GM12864 (cell line): ENCODE measurements around the gene CLCA4.

ENCODE experiments used
- DNase-seq: peaks from one replicate; pipeline ENCODE4 v3.0.0-alpha.2; 2011; ENCODE audit warnings: low read depth
- H3K4me3 ChIP-seq: 2 replicates; pipeline ENCODE4 v1.5.1; 2011; ENCODE audit warnings: mild to moderate bottlenecking, low read depth, low read length, control low read depth
- TF ChIP-seq, protein P1 (sequence below): IDR thresholded peaks from 2 replicates; pipeline ENCODE4 v1.5.1; 2011; ENCODE audit warnings: low read depth, mild to moderate bottlenecking, moderate library complexity, low read length, control low read depth, inconsistent platforms; ENCODE audit errors: missing control alignments

CLCA4 gene, protein sequence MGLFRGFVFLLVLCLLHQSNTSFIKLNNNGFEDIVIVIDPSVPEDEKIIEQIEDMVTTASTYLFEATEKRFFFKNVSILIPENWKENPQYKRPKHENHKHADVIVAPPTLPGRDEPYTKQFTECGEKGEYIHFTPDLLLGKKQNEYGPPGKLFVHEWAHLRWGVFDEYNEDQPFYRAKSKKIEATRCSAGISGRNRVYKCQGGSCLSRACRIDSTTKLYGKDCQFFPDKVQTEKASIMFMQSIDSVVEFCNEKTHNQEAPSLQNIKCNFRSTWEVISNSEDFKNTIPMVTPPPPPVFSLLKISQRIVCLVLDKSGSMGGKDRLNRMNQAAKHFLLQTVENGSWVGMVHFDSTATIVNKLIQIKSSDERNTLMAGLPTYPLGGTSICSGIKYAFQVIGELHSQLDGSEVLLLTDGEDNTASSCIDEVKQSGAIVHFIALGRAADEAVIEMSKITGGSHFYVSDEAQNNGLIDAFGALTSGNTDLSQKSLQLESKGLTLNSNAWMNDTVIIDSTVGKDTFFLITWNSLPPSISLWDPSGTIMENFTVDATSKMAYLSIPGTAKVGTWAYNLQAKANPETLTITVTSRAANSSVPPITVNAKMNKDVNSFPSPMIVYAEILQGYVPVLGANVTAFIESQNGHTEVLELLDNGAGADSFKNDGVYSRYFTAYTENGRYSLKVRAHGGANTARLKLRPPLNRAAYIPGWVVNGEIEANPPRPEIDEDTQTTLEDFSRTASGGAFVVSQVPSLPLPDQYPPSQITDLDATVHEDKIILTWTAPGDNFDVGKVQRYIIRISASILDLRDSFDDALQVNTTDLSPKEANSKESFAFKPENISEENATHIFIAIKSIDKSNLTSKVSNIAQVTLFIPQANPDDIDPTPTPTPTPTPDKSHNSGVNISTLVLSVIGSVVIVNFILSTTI

DNA sequence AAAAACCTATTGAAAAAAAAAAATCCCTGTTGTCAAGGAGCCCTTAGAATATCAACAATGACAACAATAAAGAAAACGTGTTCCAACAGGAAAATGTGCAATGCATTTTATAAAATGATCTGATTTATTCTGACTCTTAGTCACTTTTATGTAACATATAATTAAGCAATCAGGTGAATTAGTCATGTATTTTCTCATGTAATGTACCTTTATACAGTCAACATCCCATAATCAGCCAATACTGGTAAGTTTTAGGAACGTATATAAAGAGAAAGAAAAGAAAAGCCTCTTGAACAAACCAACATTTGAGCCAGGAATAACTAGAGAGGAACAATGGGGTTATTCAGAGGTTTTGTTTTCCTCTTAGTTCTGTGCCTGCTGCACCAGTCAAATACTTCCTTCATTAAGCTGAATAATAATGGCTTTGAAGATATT lies at the start of gene CLCA4:
Gene CLCA4 (plus strand): TSS at position 292 of the 435 bp plus-strand sequence. CDS start 42 bp downstream, at position 334.
- no peak for DNase-seq
- TF ChIP-seq, protein P1, sequence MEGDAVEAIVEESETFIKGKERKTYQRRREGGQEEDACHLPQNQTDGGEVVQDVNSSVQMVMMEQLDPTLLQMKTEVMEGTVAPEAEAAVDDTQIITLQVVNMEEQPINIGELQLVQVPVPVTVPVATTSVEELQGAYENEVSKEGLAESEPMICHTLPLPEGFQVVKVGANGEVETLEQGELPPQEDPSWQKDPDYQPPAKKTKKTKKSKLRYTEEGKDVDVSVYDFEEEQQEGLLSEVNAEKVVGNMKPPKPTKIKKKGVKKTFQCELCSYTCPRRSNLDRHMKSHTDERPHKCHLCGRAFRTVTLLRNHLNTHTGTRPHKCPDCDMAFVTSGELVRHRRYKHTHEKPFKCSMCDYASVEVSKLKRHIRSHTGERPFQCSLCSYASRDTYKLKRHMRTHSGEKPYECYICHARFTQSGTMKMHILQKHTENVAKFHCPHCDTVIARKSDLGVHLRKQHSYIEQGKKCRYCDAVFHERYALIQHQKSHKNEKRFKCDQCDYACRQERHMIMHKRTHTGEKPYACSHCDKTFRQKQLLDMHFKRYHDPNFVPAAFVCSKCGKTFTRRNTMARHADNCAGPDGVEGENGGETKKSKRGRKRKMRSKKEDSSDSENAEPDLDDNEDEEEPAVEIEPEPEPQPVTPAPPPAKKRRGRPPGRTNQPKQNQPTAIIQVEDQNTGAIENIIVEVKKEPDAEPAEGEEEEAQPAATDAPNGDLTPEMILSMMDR, result no peak
- no peak within 1 kb of the TSS for H3K4me3 ChIP-seq

DNA sequence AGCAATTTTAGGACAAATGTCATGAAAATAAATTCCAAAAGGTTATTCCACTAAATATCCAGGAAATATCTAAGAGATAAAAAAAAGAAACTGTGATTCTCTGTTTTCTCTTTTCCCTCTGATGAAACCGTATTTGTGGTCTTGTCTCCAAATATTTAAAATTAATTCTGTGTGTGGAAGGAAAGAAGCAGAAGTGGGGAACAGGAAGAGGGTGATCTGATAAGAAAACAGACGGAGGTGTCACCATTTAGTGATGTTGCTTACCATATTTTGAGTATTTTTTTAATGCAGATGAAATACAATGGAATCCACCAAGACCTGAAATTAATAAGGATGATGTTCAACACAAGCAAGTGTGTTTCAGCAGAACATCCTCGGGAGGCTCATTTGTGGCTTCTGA lies 48.6 kb upstream of the CLCA4 start:
- no peak for DNase-seq
- TF ChIP-seq, protein P1, result no peak
- no peak overlapping the region for H3K4me3 ChIP-seq

DNA sequence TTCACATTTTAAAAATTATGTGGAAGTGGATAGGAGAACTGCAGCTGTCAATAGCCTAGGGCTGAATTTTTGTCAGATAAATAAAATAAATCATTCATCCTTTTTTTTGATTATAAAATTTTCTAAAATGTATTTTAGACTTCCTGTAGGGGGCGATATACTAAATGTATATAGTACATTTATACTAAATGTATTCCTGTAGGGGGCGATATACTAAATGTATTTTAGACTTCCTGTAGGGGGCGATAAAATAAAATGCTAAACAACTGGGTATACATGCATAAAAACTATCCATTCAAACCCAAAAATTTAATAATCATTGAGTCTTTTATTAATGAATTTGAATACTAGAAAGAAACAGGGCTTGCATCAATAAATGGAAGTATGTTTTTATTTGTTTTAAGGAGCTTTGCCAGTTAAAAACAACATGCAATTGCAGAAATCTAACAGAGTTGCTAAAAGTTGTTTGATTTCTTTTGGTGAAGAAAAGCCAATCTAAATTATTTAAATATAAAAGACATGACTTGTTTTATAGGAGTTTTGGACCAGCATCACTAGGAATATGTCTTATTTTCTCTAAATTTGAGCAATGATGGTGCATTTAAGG lies 46.8 kb upstream of the CLCA4 start:
- DNase-seq, result no peak
- TF ChIP-seq, protein P1, result peak; percentile 66
- H3K4me3 ChIP-seq, result no peak overlapping the region

DNA sequence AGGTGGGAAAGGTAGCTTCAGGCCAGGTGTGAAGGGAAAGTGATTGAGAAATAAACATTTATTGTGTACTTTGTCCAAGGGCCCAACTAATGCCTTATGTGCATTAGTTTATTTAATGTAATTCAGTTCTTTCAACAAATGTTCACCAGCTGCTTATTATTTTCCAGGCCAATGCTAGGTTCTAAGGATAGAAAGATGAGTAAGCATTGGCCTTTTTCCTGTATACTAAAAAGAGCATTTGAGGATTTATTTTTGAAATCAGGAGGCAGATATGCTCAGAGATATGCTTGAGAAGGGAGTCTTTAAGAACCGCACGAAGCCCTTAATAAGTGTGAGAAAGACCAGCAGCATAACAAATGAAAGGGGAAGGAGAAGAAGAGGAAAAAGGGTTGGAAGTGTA lies 46.2 kb upstream of the CLCA4 start:
- H3K4me3 ChIP-seq, result no peak overlapping the region
- DNase-seq, result no peak
- TF ChIP-seq, protein P1, result no peak

DNA sequence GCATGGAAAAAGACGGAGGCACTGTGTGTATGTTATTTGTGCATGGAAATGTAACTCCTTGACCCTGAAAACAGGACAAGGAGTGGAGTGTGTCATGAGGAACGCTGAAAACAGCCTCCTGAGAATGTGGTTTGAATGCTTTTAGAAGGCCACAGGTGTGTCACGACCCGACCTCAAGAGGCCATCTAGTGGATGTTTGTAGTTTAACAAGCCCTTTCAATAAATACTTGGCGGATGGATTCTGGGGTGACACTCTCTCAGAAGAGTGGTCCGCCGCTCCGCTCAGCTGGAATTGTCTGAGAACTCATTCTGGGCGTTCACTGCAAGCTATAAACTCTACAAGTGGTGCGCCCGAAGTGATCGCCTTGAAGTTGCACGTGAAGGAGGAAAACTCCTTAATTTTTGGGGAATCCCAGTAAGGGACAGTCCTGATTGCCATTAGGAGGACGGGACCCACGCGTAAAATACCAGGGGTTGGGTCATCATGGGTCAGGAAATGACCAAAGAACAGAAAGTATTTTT lies 44.7 kb upstream of the CLCA4 start:
- TF ChIP-seq, protein P1, result peak; percentile 67
- peak overlapping the region; percentile 26; the same call in 1 of the 2 replicates for H3K4me3 ChIP-seq
- DNase-seq, result peak; percentile 29

- peak overlapping the region; percentile 26; the same call in 1 of the 2 replicates for H3K4me3 ChIP-seq
- TF ChIP-seq, protein P1, result no peak
- no peak for DNase-seq
Observed at GRCh38 chr1:86502721-86503405, 44.0 kb upstream of the CLCA4 start.
